ENCODE data around the gene HADHA. TPM values are rescaled to one million over a fixed set of nuclear protein-coding genes. Genes with fewer than 3 reads are reported as not detected.

Gene HADHA
- polyA plus RNA-seq, 1 donor from 2014 or later, result 40.0 TPM

GRCh38 chr2:26195040-26195984 is 49.1 kb downstream of the HADHA start:
- Histone ChIP-seq H3K27me3 (ENCODE audit: insufficient read depth, low read depth, low read length) (no peaks in the 10 kb centered on the region), H3K36me3 (ENCODE audit: insufficient read depth, low read length) (peaks cover 20% of the 10 kb centered on the region), H3K4me2 (ENCODE audit: low read length) (no peak overlapping the region), H3K9me2 (ENCODE audit: insufficient read depth, low read length) (no peaks in the 10 kb centered on the region), H3K79me2 (replicated peaks; ENCODE audit: insufficient read depth, low read length) (no peaks in the 10 kb centered on the region), H3K9ac (ENCODE audit: low read length) (no peak overlapping the region), H3K9me3 (ENCODE audit: low read length) (no peaks in the 10 kb centered on the region), H4K20me1 (ENCODE audit: insufficient read depth) (no peaks in the 10 kb centered on the region), H3K27ac (ENCODE audit: low read length) (no peak overlapping the region), H3K4me3 (ENCODE audit: low read length) (no peak overlapping the region), H3F3A (ENCODE audit: insufficient read depth, low read length, poor library complexity, severe bottlenecking) (no peaks in the 10 kb centered on the region), H2AFZ (ENCODE audit: low read depth, low read length) (no peak overlapping the region)
- TF ChIP-seq RAD21 (conservative IDR thresholded peaks at IDR 0.05) (no peak), MXI1 (conservative IDR thresholded peaks at IDR 0.05; ENCODE audit: poor library complexity, severe bottlenecking) (no peak), CTCF (IDR thresholded peaks at IDR 0.05; ENCODE audit: poor library complexity, severe bottlenecking) (no peak), POLR2AphosphoS5 (IDR thresholded peaks at IDR 0.05) (no peak), REST (IDR thresholded peaks at IDR 0.05; ENCODE audit: borderline replicate concordance) (no peak)

GRCh38 chr2:26193578-26194231 is 50.7 kb downstream of the HADHA start:
- Histone ChIP-seq H3K27me3 (ENCODE audit: insufficient read depth, low read depth, low read length) (no peaks in the 10 kb centered on the region), H3K79me2 (replicated peaks; ENCODE audit: insufficient read depth, low read length) (no peaks in the 10 kb centered on the region), H3K9me2 (ENCODE audit: insufficient read depth, low read length) (no peaks in the 10 kb centered on the region), H4K20me1 (ENCODE audit: insufficient read depth) (no peaks in the 10 kb centered on the region), H3K9me3 (ENCODE audit: low read length) (no peaks in the 10 kb centered on the region), H3K4me3 (ENCODE audit: low read length) (no peak overlapping the region), H3K27ac (ENCODE audit: low read length) (no peak overlapping the region), H2AFZ (ENCODE audit: low read depth, low read length) (no peak overlapping the region), H3F3A (ENCODE audit: insufficient read depth, low read length, poor library complexity, severe bottlenecking) (no peaks in the 10 kb centered on the region), H3K4me2 (ENCODE audit: low read length) (no peak overlapping the region), H3K36me3 (ENCODE audit: insufficient read depth, low read length) (peaks cover 16% of the 10 kb centered on the region), H3K9ac (ENCODE audit: low read length) (no peak overlapping the region)
- TF ChIP-seq REST (IDR thresholded peaks at IDR 0.05; ENCODE audit: borderline replicate concordance) (no peak), TAF1 (IDR thresholded peaks at IDR 0.05; ENCODE audit: low read depth) (no peak), CTCF (IDR thresholded peaks at IDR 0.05; ENCODE audit: poor library complexity, severe bottlenecking) (no peak), EP300 (conservative IDR thresholded peaks at IDR 0.05; ENCODE audit: poor library complexity, severe bottlenecking) (no peak), EZH2 (IDR thresholded peaks at IDR 0.05; ENCODE audit: borderline replicate concordance, insufficient read depth, low read length, poor library complexity, severe bottlenecking) (no peak)

Measured in neural cell (in vitro differentiated cells).